ENCODE results near the gene GAK. TPM values are rescaled to one million over a fixed set of nuclear protein-coding genes. Genes with fewer than 3 reads are reported as not detected.

Gene GAK
- total and polyA plus RNA-seq, 4 donors: 27.4 to 69.7 (median 47.0) TPM

DNA sequence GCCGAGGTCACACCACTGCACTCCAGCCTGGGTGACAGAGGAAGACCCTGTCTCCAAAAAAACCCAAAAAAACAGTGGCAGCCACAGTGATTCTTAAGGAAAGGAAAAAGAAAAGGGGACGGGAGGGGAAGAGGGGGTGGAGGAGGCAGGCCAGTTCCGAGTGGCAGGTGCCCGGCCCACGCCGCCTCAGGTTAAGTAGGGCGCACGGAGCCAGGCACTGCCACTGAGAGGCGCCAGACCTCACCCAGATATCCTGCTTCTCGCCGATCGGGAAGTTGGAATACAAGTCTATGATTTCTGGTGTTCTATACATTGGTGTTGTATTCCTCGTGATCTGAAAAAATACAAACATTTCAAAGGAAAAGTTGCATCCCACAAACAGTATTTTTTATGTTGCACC lies 35.9 kb downstream of the GAK start:
- Histone ChIP-seq H3K9me3 (ENCODE audit: control insufficient read depth in 4 of 4, low read length in 3 of 4) (no peaks in the 10 kb centered on the region), H3K27ac (ENCODE audit: low read depth in 1 of 2, low read length in 2 of 2) (no peak overlapping the region), H3K27me3 (ENCODE audit: control insufficient read depth in 4 of 4, insufficient read depth in 4 of 4, low read length in 3 of 4) (no peaks in the 10 kb centered on the region), H3K36me3 (ENCODE audit: control insufficient read depth in 4 of 4, insufficient read depth in 3 of 4, low read depth in 1 of 4, low read length in 3 of 4) (peaks cover 5 to 62% (median 16%) of the 10 kb centered on the region in 4 donors), H3K9ac (ENCODE audit: low read depth in 1 of 2, low read length in 2 of 2) (no peak overlapping the region), H3K4me3 (ENCODE audit: low read depth in 1 of 3, low read length in 3 of 3) (no peak overlapping the region), H3K4me1 (ENCODE audit: control insufficient read depth in 4 of 4, insufficient read depth in 4 of 4, low read length in 3 of 4) (no peaks in the 10 kb centered on the region)
- DNase-seq (ENCODE audit: low spot score): no peak
- WGBS: 95% methylated on average over 13 of the region's 13 CpGs
- TF ChIP-seq EGR1 (IDR thresholded peaks at IDR 0.05; ENCODE audit: low read depth in 2 of 2): no peak
- TF ChIP-seq JUND (IDR thresholded peaks at IDR 0.05): no peak
- no peak for TF ChIP-seq ATF3 (IDR thresholded peaks at IDR 0.05)
- TF ChIP-seq FOXA1 (IDR thresholded peaks at IDR 0.05): no peak
- TF ChIP-seq TAF1 (conservative IDR thresholded peaks at IDR 0.05): no peak

GRCh38 chr4:895596-895995 lies 36.5 kb downstream of the GAK start:
- WGBS: 96% methylated on average over 16 of the region's 16 CpGs
- Histone ChIP-seq H3K27me3 (ENCODE audit: control insufficient read depth in 4 of 4, insufficient read depth in 4 of 4, low read length in 3 of 4) (no peaks in the 10 kb centered on the region), H3K4me1 (ENCODE audit: control insufficient read depth in 4 of 4, insufficient read depth in 4 of 4, low read length in 3 of 4) (no peaks in the 10 kb centered on the region), H3K9ac (ENCODE audit: low read depth in 1 of 2, low read length in 2 of 2) (no peak overlapping the region), H3K27ac (ENCODE audit: low read depth in 1 of 2, low read length in 2 of 2) (no peak overlapping the region), H3K36me3 (ENCODE audit: control insufficient read depth in 4 of 4, insufficient read depth in 3 of 4, low read depth in 1 of 4, low read length in 3 of 4) (peaks cover 5 to 58% (median 14%) of the 10 kb centered on the region in 4 donors), H3K4me3 (ENCODE audit: low read depth in 1 of 3, low read length in 3 of 3) (no peak overlapping the region), H3K9me3 (ENCODE audit: control insufficient read depth in 4 of 4, low read length in 3 of 4) (no peaks in the 10 kb centered on the region)
- no peak for TF ChIP-seq FOXA1 (IDR thresholded peaks at IDR 0.05)
- no peak for DNase-seq (ENCODE audit: low spot score)

GRCh38 chr4:893995-894705 lies 38.0 kb downstream of the GAK start:
- 95% methylated on average over 40 of the region's 40 CpGs for WGBS
- no peak overlapping the region for H3K27ac ChIP-seq (ENCODE audit: low read depth in 1 of 2, low read length in 2 of 2)
- H3K27me3 ChIP-seq (ENCODE audit: control insufficient read depth in 4 of 4, insufficient read depth in 4 of 4, low read length in 3 of 4): no peaks in the 10 kb centered on the region
- no peak overlapping the region for H3K9ac ChIP-seq (ENCODE audit: low read depth in 1 of 2, low read length in 2 of 2)
- no peak overlapping the region for H3K4me3 ChIP-seq (ENCODE audit: low read depth in 1 of 3, low read length in 3 of 3)
- H3K4me1 ChIP-seq (ENCODE audit: control insufficient read depth in 4 of 4, insufficient read depth in 4 of 4, low read length in 3 of 4): no peaks in the 10 kb centered on the region
- DNase-seq (ENCODE audit: low spot score): no peak
- no peaks in the 10 kb centered on the region for H3K9me3 ChIP-seq (ENCODE audit: control insufficient read depth in 4 of 4, low read length in 3 of 4)
- no peak for TF ChIP-seq TAF1 (conservative IDR thresholded peaks at IDR 0.05)
- TF ChIP-seq ZBTB33 (IDR thresholded peaks at IDR 0.05): no peak
- TF ChIP-seq RAD21 (IDR thresholded peaks at IDR 0.05): no peak
- no peak for TF ChIP-seq RXRA (IDR thresholded peaks at IDR 0.05)
- no peak for TF ChIP-seq FOXA2 (IDR thresholded peaks at IDR 0.05)
- TF ChIP-seq NR2F2 (IDR thresholded peaks at IDR 0.05): no peak
- H3K36me3 ChIP-seq (ENCODE audit: control insufficient read depth in 4 of 4, insufficient read depth in 3 of 4, low read depth in 1 of 4, low read length in 3 of 4): peaks cover 6 to 59% (median 16%) of the 10 kb centered on the region in 4 donors

DNA sequence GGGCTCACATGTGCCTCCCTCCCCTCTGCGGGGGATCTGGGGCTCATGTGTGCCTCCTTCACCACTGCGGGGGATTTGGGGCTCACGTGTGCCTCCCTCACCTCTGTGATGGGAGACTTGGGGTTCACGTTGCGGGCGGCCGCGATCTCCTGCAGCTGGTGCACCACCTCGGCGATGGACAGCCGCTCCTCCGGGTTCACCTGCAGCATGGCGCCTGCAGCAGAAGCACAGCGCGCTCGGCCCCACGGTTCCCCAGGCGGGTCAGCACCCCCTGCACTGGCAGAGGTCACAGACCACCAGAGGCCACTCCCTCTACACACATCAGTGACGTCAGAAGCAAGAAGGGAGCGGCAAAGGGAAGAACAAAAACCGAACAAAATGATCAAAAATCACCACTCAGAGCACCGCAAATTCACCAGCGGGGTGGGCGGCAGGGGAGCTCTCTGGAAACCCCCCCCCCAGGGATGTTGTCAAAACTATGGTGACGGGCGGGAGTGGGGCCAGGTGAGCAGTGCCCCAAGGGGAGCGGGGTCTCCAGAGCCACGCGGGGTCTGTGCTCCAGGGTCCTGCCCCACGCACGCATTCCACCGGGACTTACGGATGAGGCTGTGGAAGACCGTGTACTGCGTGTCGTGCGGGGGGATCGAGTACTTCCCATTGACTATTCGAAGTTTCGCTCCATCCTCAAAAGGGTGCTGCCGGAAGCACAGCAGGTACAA lies 38.7 kb downstream of the GAK start:
- H3K4me1 ChIP-seq (ENCODE audit: control insufficient read depth in 4 of 4, insufficient read depth in 4 of 4, low read length in 3 of 4): no peaks in the 10 kb centered on the region
- H3K9ac ChIP-seq (ENCODE audit: low read depth in 1 of 2, low read length in 2 of 2): no peak overlapping the region
- H3K9me3 ChIP-seq (ENCODE audit: control insufficient read depth in 4 of 4, low read length in 3 of 4): no peaks in the 10 kb centered on the region
- peaks cover 6 to 66% (median 17%) of the 10 kb centered on the region in 4 donors for H3K36me3 ChIP-seq (ENCODE audit: control insufficient read depth in 4 of 4, insufficient read depth in 3 of 4, low read depth in 1 of 4, low read length in 3 of 4)
- H3K27ac ChIP-seq (ENCODE audit: low read depth in 1 of 2, low read length in 2 of 2): no peak overlapping the region
- no peak for DNase-seq (ENCODE audit: low spot score)
- H3K4me3 ChIP-seq (ENCODE audit: low read depth in 1 of 3, low read length in 3 of 3): no peak overlapping the region
- no peaks in the 10 kb centered on the region for H3K27me3 ChIP-seq (ENCODE audit: control insufficient read depth in 4 of 4, insufficient read depth in 4 of 4, low read length in 3 of 4)
- 97% methylated on average over 41 of the region's 41 CpGs for WGBS
- TF ChIP-seq ATF3 (IDR thresholded peaks at IDR 0.05) (no peak), HNF4G (IDR thresholded peaks at IDR 0.05) (no peak), NR2F2 (IDR thresholded peaks at IDR 0.05) (no peak), MAX (IDR thresholded peaks at IDR 0.05) (no peak), FOXA2 (IDR thresholded peaks at IDR 0.05) (no peak), ZBTB33 (IDR thresholded peaks at IDR 0.05) (no peak), RAD21 (IDR thresholded peaks at IDR 0.05) (no peak), EGR1 (IDR thresholded peaks at IDR 0.05; ENCODE audit: low read depth in 2 of 2) (no peak), FOXA1 (IDR thresholded peaks at IDR 0.05) (no peak), TAF1 (conservative IDR thresholded peaks at IDR 0.05) (no peak), GABPA (IDR thresholded peaks at IDR 0.05 in 1 of 2, conservative IDR thresholded peaks at IDR 0.05 in 1 of 2) (no peak)
